Measurements from ENCODE around the gene ACP7.

ACP7 gene

GRCh38 chr19:39122934-39123731, 39.0 kb downstream of the ACP7 start:
- H3K36me3 ChIP-seq: peaks cover 2% of the 10 kb centered on the region; the same call in 1 of the 2 replicates
- no peaks in the 10 kb centered on the region for H3K27me3 ChIP-seq (ENCODE audit: insufficient read depth, low read depth, severe bottlenecking)
- no peak overlapping the region for H3K27ac ChIP-seq
- H3K4me3 ChIP-seq (ENCODE audit: low read depth, low read length): no peak overlapping the region
- no peak for DNase-seq
- TF ChIP-seq, protein P1, sequence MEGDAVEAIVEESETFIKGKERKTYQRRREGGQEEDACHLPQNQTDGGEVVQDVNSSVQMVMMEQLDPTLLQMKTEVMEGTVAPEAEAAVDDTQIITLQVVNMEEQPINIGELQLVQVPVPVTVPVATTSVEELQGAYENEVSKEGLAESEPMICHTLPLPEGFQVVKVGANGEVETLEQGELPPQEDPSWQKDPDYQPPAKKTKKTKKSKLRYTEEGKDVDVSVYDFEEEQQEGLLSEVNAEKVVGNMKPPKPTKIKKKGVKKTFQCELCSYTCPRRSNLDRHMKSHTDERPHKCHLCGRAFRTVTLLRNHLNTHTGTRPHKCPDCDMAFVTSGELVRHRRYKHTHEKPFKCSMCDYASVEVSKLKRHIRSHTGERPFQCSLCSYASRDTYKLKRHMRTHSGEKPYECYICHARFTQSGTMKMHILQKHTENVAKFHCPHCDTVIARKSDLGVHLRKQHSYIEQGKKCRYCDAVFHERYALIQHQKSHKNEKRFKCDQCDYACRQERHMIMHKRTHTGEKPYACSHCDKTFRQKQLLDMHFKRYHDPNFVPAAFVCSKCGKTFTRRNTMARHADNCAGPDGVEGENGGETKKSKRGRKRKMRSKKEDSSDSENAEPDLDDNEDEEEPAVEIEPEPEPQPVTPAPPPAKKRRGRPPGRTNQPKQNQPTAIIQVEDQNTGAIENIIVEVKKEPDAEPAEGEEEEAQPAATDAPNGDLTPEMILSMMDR (IDR thresholded peaks at IDR 0.05; ENCODE audit: low read depth, low read length): no peak
- no peaks in the 10 kb centered on the region for H3K9me3 ChIP-seq (ENCODE audit: severe bottlenecking)

DNA sequence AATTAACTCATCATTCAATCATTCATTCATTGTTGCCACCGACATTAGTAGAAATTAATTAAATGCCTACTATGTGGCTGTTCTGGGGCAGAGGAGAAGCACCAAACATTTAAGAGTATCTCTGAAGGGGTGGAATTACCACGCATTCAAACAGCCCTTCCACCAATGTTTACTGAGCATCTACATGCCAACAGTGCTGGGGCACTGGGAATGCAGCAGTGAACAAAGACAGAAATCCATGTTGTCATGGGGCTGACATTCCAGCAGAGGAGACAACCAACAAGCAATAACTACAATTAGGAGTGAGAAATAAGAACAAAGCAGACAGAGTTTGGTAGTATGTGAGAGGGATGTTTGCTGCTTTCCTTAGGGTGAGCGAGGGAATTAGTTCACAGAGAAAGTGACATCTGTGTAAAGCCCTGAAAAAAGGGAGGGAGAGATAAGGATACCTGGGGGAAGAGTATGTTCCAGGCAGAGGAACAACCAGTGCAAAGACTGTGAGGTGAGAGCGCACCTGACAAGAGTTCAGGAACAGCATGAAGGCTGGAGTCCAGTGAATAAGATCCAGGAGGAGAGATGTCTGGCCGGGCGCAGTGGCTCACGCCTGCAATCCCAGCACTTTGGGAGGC, 40.1 kb downstream of the ACP7 start:
- Histone ChIP-seq H3K9me3 (ENCODE audit: severe bottlenecking) (no peaks in the 10 kb centered on the region), H3K27me3 (ENCODE audit: insufficient read depth, low read depth, severe bottlenecking) (no peaks in the 10 kb centered on the region), H3K4me3 (ENCODE audit: low read depth, low read length) (no peak overlapping the region), H3K27ac (no peak overlapping the region), H3K36me3 (peaks cover 2% of the 10 kb centered on the region; the same call in 1 of the 2 replicates)
- no peak for DNase-seq
- TF ChIP-seq, protein P1 (IDR thresholded peaks at IDR 0.05; ENCODE audit: low read depth, low read length): no peak

GRCh38 chr19:39125199-39125553, 41.0 kb downstream of the ACP7 start:
- no peaks in the 10 kb centered on the region for H3K27me3 ChIP-seq (ENCODE audit: insufficient read depth, low read depth, severe bottlenecking)
- H3K36me3 ChIP-seq: peaks cover 2% of the 10 kb centered on the region; the same call in 1 of the 2 replicates
- DNase-seq: no peak
- H3K27ac ChIP-seq: peak overlapping the region; percentile 63; the same call in 1 of the 2 replicates
- TF ChIP-seq, protein P1 (IDR thresholded peaks at IDR 0.05; ENCODE audit: low read depth, low read length): no peak
- H3K4me3 ChIP-seq (ENCODE audit: low read depth, low read length): peak overlapping the region; percentile 30
- H3K9me3 ChIP-seq (ENCODE audit: severe bottlenecking): no peaks in the 10 kb centered on the region

DNA sequence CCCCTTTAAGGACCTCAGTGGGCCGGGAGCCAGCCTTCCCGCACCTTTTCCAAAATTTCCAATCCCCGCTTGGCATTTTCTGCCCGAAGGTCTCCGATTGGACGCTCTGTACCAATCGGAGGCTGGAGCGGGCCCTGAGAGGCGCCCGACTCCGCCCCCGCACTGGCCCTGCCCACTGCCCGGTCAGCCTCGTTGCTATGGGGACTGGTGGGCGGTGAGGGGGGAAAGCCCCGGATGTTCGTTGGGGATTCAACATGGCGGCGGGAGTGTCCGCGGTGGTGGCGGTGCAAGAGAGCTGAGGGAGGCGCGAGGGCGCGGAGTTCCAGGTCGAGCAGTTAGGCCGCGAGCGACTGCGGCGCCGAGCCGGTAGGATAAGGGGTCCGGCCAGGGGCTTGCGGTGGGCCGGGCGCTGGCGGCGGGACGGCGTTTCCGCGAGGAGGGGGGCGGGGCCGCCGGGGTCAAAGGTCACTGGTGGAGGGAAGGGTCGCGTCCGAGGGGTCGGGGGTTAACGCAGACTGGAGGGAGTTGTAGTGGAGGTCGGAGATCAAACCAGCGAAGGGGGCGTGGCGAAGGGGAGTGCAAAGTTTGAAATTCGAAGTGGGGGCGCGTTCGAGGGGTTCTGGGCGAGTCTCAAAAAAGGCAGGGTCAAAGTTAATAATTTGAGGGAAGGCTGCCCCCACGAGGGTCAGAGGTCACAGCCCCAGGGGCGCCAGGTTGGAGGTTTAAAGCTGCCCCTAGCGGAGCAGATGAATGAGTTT, 41.6 kb downstream of the ACP7 start, which contains the start of gene PAK4:
TSS of gene PAK4 (plus strand) at position 233 of the 758 bp plus-strand sequence. CDS start 43,768 bp downstream, outside the sequence.
- H3K27ac ChIP-seq: peak within 1 kb of the TSS; percentile 96

More for the DNA sequence above, 41.6 kb downstream of the ACP7 start, which contains the start of gene PAK4:
- H3K9me3 ChIP-seq (ENCODE audit: severe bottlenecking): no peaks in the 10 kb centered on the region
- peaks cover 2% of the 10 kb centered on the region; the same call in 1 of the 2 replicates for H3K36me3 ChIP-seq
- DNase-seq: peak; percentile 97
- H3K27me3 ChIP-seq (ENCODE audit: insufficient read depth, low read depth, severe bottlenecking): no peaks in the 10 kb centered on the region
- peak within 1 kb of the TSS; percentile 74 for H3K4me3 ChIP-seq (ENCODE audit: low read depth, low read length)
- TF ChIP-seq, protein P1 (IDR thresholded peaks at IDR 0.05; ENCODE audit: low read depth, low read length): no peak

Data from WERI-Rb-1 (cell line).